Testis (tissue), 2 donors: ENCODE results near the gene CCDC178.

ENCODE experiments used
- CTCF ChIP-seq, 3 experiments: fragments of 450-650 bp in 2 of 3; fragments of 200-600 bp in 1 of 3; sonication (generic) in 1 of 3; IDR thresholded peaks; one replicate each; pipeline ENCODE4 v1.5.1; 2016 to 2019; ENCODE audit warnings: antibody characterized with exemption in 3 of 3, mild to moderate bottlenecking in 2 of 3, moderate library complexity in 1 of 3
- POLR2A ChIP-seq: fragments of 450-650 bp; IDR thresholded peaks from one replicate; pipeline ENCODE4 v1.6.1; 2017; ENCODE audit warnings: antibody characterized with exemption, mild to moderate bottlenecking, moderate library complexity

GRCh38 chr18:33074125-33074524 lies 366.4 kb downstream of the CCDC178 start:
- TF ChIP-seq CTCF (IDR thresholded peaks at IDR 0.05), result no peak
- no peak for TF ChIP-seq POLR2A
